Measurements from ENCODE around the gene PLXNB1.

Gene PLXNB1

GRCh38 chr3:48431224-48432029, 1.5 kb upstream of the PLXNB1 start:
- DNase-seq: no peak

- no peak for DNase-seq
These were observed 819 bp upstream of the PLXNB1 start for GRCh38 chr3:48430708-48431101.

- DNase-seq: peak; percentile 42
These were observed 448 bp downstream of the PLXNB1 start for GRCh38 chr3:48429317-48429959.

GRCh38 chr3:48428572-48429316, 1.1 kb downstream of the PLXNB1 start:
- DNase-seq: no peak

GRCh38 chr3:48428088-48428571, 1.8 kb downstream of the PLXNB1 start:
- no peak for DNase-seq

- DNase-seq: no peak
These were observed 2.3 kb downstream of the PLXNB1 start for GRCh38 chr3:48427630-48427962.

- DNase-seq: no peak
These were observed 2.8 kb downstream of the PLXNB1 start for GRCh38 chr3:48426944-48427629.

- DNase-seq: no peak
These were observed 3.4 kb downstream of the PLXNB1 start for GRCh38 chr3:48426401-48426909.

- DNase-seq: no peak
These were observed 4.5 kb downstream of the PLXNB1 start for GRCh38 chr3:48425281-48425812.

GRCh38 chr3:48423883-48424695, 5.8 kb downstream of the PLXNB1 start:
- no peak for DNase-seq

GRCh38 chr3:48423241-48423882, 6.5 kb downstream of the PLXNB1 start:
- no peak for DNase-seq

GRCh38 chr3:48422681-48423080, 7.2 kb downstream of the PLXNB1 start:
- no peak for DNase-seq

- DNase-seq: no peak
These were observed 7.6 kb downstream of the PLXNB1 start for GRCh38 chr3:48422272-48422671.

GRCh38 chr3:48420561-48420960, 9.3 kb downstream of the PLXNB1 start:
- DNase-seq: no peak

GRCh38 chr3:48419597-48419996, 10.3 kb downstream of the PLXNB1 start:
- no peak for DNase-seq

GRCh38 chr3:48419149-48419548, 10.7 kb downstream of the PLXNB1 start:
- DNase-seq: no peak

- DNase-seq: no peak
These were observed 11.2 kb downstream of the PLXNB1 start for GRCh38 chr3:48418651-48419050.

- no peak for DNase-seq
These were observed 11.7 kb downstream of the PLXNB1 start for GRCh38 chr3:48418140-48418539.

GRCh38 chr3:48417529-48418108, 12.3 kb downstream of the PLXNB1 start:
- no peak for DNase-seq

GRCh38 chr3:48416546-48416945, 13.3 kb downstream of the PLXNB1 start:
- DNase-seq: no peak

- DNase-seq: no peak
These were observed 13.8 kb downstream of the PLXNB1 start for GRCh38 chr3:48416091-48416505.
